Astrocyte of the cerebellum (primary cell): ENCODE data around the gene CTDSP1.

Experiments used
- DNase-seq: peaks from one replicate; pipeline ENCODE4 v3.0.0-alpha.2; 2011; ENCODE audit warnings: low read depth
- H3K4me3 ChIP-seq: 2 replicates; pipeline ENCODE4 v1.5.1; 2011; ENCODE audit warnings: mild to moderate bottlenecking, low read depth, low read length, moderate library complexity
- CTCF ChIP-seq: IDR thresholded peaks from 2 replicates; pipeline ENCODE4 v1.5.1; 2012; ENCODE audit warnings: low read length, low read depth, moderate library complexity, mild to moderate bottlenecking; ENCODE audit errors: missing control alignments
- in situ Hi-C: cut with HindIII; loops from 2 replicates; pipeline ENCODE4 v1.10.0; 2017; ENCODE audit warnings: low sequenced_read_pairs

The CTDSP1 gene

GRCh38 chr2:218448934-218449333, 49.3 kb downstream of the CTDSP1 start:
- in situ Hi-C loops = no loop called here
- no peak overlapping the region for H3K4me3 ChIP-seq
- TF ChIP-seq CTCF = no peak
- no peak for DNase-seq

- DNase-seq = no peak
- in situ Hi-C loops = no loop called here
- H3K4me3 ChIP-seq = no peak overlapping the region
- TF ChIP-seq CTCF = no peak
Observed at GRCh38 chr2:218452079-218452478, 52.4 kb downstream of the CTDSP1 start.
